Activated naive CD8-positive, alpha-beta T cell treated with anti-CD3 and anti-CD28 coated beads, Interleukin-2, amount 50 U/mL, for 24 hours (primary cell): Measurements from ENCODE around the gene ZNF143.

Experiments used
- ATAC-seq: fragments of 150-1000 bp; cut with Tn5 transposase; one replicate; pipeline ENCODE4 v1.10.0; 2021
- DNase-seq: peaks from one replicate; pipeline ENCODE4 v3.0.0; 2021
- H3K27ac Mint-ChIP-seq: one replicate; pipeline ENCODE4 v1.8.0; 2021; ENCODE audit warnings: mild to moderate bottlenecking, mixed read lengths
- H3K27me3 Mint-ChIP-seq: one replicate; pipeline ENCODE4 v1.8.0; 2021; ENCODE audit warnings: mixed read lengths
- H3K36me3 Mint-ChIP-seq: one replicate; pipeline ENCODE4 v1.8.0; 2021; ENCODE audit warnings: low read depth, mixed read lengths
- H3K4me1 Mint-ChIP-seq: one replicate; pipeline ENCODE4 v1.8.0; 2021; ENCODE audit warnings: mixed read lengths
- H3K4me3 Mint-ChIP-seq: one replicate; pipeline ENCODE4 v1.8.0; 2021; ENCODE audit warnings: mild to moderate bottlenecking, moderate library complexity, mixed read lengths
- H3K9me3 Mint-ChIP-seq: one replicate; pipeline ENCODE4 v1.8.0; 2021; ENCODE audit warnings: mixed read lengths

ZNF143 gene

GRCh38 chr11:9573052-9573774, 112.4 kb downstream of the ZNF143 start, which contains the start of gene WEE1:
Gene WEE1, plus strand, starts transcription at chr11:9573670. Its CDS starts 264 bp downstream, at chr11:9573934.
- Mint-ChIP-seq H3K4me3 (peak within 1 kb of the TSS; percentile 94), H3K27me3 (no peaks in the 10 kb centered on the region), H3K36me3 (peaks cover 37% of the 10 kb centered on the region), H3K9me3 (no peaks in the 10 kb centered on the region), H3K27ac (peak within 1 kb of the TSS; percentile 81), H3K4me1 (peaks cover 42% of the 10 kb centered on the region)
- peak; percentile 99 for DNase-seq
- peak; percentile 98 for ATAC-seq

- Mint-ChIP-seq H3K36me3 (peaks cover 42% of the 10 kb centered on the region), H3K4me3 (peak overlapping the region; percentile 94), H3K9me3 (no peaks in the 10 kb centered on the region), H3K27me3 (no peaks in the 10 kb centered on the region), H3K27ac (no peak overlapping the region), H3K4me1 (peaks cover 41% of the 10 kb centered on the region)
- peak; percentile 48 for ATAC-seq
- DNase-seq: peak; percentile 30
Observed at GRCh38 chr11:9573775-9574621, 113.2 kb downstream of the ZNF143 start.

GRCh38 chr11:9574622-9575259, 113.9 kb downstream of the ZNF143 start:
- H3K27ac Mint-ChIP-seq: peak overlapping the region; percentile 81
- peak overlapping the region; percentile 94 for H3K4me3 Mint-ChIP-seq
- no peaks in the 10 kb centered on the region for H3K27me3 Mint-ChIP-seq
- DNase-seq (peak; percentile 23), ATAC-seq (no peak)
- no peaks in the 10 kb centered on the region for H3K9me3 Mint-ChIP-seq
- peaks cover 40% of the 10 kb centered on the region for H3K4me1 Mint-ChIP-seq
- peaks cover 50% of the 10 kb centered on the region for H3K36me3 Mint-ChIP-seq

GRCh38 chr11:9575260-9576240, 114.7 kb downstream of the ZNF143 start:
- H3K4me3 Mint-ChIP-seq: peak overlapping the region; percentile 94
- H3K4me1 Mint-ChIP-seq: peaks cover 40% of the 10 kb centered on the region
- no peaks in the 10 kb centered on the region for H3K9me3 Mint-ChIP-seq
- no peak for DNase-seq
- H3K27ac Mint-ChIP-seq: peak overlapping the region; percentile 81
- no peaks in the 10 kb centered on the region for H3K27me3 Mint-ChIP-seq
- no peak for ATAC-seq
- H3K36me3 Mint-ChIP-seq: peaks cover 52% of the 10 kb centered on the region

- Mint-ChIP-seq H3K4me1 (peaks cover 40% of the 10 kb centered on the region), H3K9me3 (no peaks in the 10 kb centered on the region), H3K27ac (peak overlapping the region; percentile 33), H3K4me3 (peak overlapping the region; percentile 94), H3K36me3 (peaks cover 65% of the 10 kb centered on the region), H3K27me3 (no peaks in the 10 kb centered on the region)
- ATAC-seq (no peak), DNase-seq (no peak)
Observed at GRCh38 chr11:9576701-9577381, 116.0 kb downstream of the ZNF143 start.

- peak overlapping the region; percentile 33 for H3K27ac Mint-ChIP-seq
- H3K36me3 Mint-ChIP-seq: peaks cover 72% of the 10 kb centered on the region
- H3K27me3 Mint-ChIP-seq: no peaks in the 10 kb centered on the region
- ATAC-seq (no peak), DNase-seq (no peak)
- no peaks in the 10 kb centered on the region for H3K9me3 Mint-ChIP-seq
- H3K4me1 Mint-ChIP-seq: peaks cover 37% of the 10 kb centered on the region
- H3K4me3 Mint-ChIP-seq: peak overlapping the region; percentile 94
Observed at GRCh38 chr11:9577556-9577955, 116.7 kb downstream of the ZNF143 start.
